PC-3 (cell line): Measurements from ENCODE around the gene PHACTR2. TPM values are rescaled to one million over a fixed set of nuclear protein-coding genes. Genes with fewer than 3 reads are reported as not detected.

Source experiments
- ATAC-seq: fragments of 200-7000 bp; cut with Tn5 transposase; 2 replicates; pipeline ENCODE4 v1.9.1; 2020; ENCODE audit warnings: mild to moderate bottlenecking, moderate library complexity
- BruUV-seq: library from RNA; stranded (reverse); fragments of 400-500 nt; replicated peaks from 2 replicates; lab custom pipeline; 2021; lab: Mats Ljungman, UMichigan
- CTCF ChIA-PET: fragments of 300-600 bp; sonication (Branson Sonifier 250); formaldehyde crosslinking; loops from one replicate; lab custom pipeline; 2022; ENCODE audit warnings: antibody characterized with exemption; lab: Charles Lee
- POLR2A ChIA-PET: fragments of 300-600 bp; sonication (Branson Sonifier 250); formaldehyde crosslinking; loops from one replicate; lab custom pipeline; 2022; ENCODE audit warnings: antibody characterized with exemption; ENCODE audit not compliant: unreplicated experiment; lab: Charles Lee
- DNase-seq: peaks from one replicate; pipeline ENCODE4 v3.0.0-alpha.2; 2015
- H2AFZ ChIP-seq: fragments of 300-600 bp; sonication (generic); 2 replicates; pipeline ENCODE4 v1.6.0; 2016; ENCODE audit warnings: antibody characterized with exemption, low read length
- H3F3A ChIP-seq: fragments of 300-600 bp; sonication (generic); one replicate; pipeline ENCODE4 v1.6.0; 2017; ENCODE audit warnings: antibody characterized with exemption, low read length, control low read depth, mild to moderate bottlenecking; ENCODE audit not compliant: unreplicated experiment
- H3K27ac ChIP-seq: fragments of 300-600 bp; sonication (generic); 2 replicates; pipeline ENCODE4 v1.5.1; 2016; ENCODE audit warnings: mild to moderate bottlenecking, low read length
- H3K27me3 ChIP-seq: fragments of 300-600 bp; sonication (generic); 2 replicates; pipeline ENCODE4 v1.6.1; 2016; ENCODE audit warnings: low read length, mixed read lengths
- H3K36me3 ChIP-seq: fragments of 300-600 bp; sonication (generic); 2 replicates; pipeline ENCODE4 v1.6.1; 2016; ENCODE audit warnings: low read depth, mixed run types, low read length, mixed read lengths
- H3K4me1 ChIP-seq: fragments of 300-600 bp; sonication (generic); 2 replicates; pipeline ENCODE4 v1.5.1; 2016; ENCODE audit warnings: low read length; ENCODE audit not compliant: insufficient read depth
- H3K4me2 ChIP-seq: fragments of 300-600 bp; sonication (generic); 2 replicates; pipeline ENCODE4 v1.6.0; 2016; ENCODE audit warnings: low read length
- H3K4me3 ChIP-seq: fragments of 300-600 bp; sonication (generic); 2 replicates; pipeline ENCODE4 v1.5.1; 2016; ENCODE audit warnings: mild to moderate bottlenecking, low read length, mixed read lengths
- H3K79me2 ChIP-seq: fragments of 300-600 bp; sonication (generic); 2 replicates; pipeline ENCODE4 v1.6.1; 2017; ENCODE audit warnings: low read length, mixed read lengths
- H3K9ac ChIP-seq: fragments of 300-600 bp; sonication (generic); 2 replicates; pipeline ENCODE4 v1.6.0; 2016; ENCODE audit warnings: mild to moderate bottlenecking, low read length
- H3K9me2 ChIP-seq: fragments of 300-600 bp; sonication (generic); replicated peaks from 2 replicates; pipeline ENCODE4 v1.6.1; 2016; ENCODE audit warnings: mixed run types, low read length, mixed read lengths
- H3K9me3 ChIP-seq: fragments of 300-600 bp; sonication (generic); 2 replicates; pipeline ENCODE4 v1.6.1; 2016; ENCODE audit warnings: low read length, mixed read lengths
- H4K20me1 ChIP-seq: fragments of 300-600 bp; sonication (generic); 2 replicates; pipeline ENCODE4 v1.6.1; 2016; ENCODE audit warnings: low read length, mixed read lengths
- EZH2 ChIP-seq: fragments of 300-600 bp; sonication (generic); IDR thresholded peaks from one replicate; pipeline ENCODE4 v1.6.1; 2017; ENCODE audit warnings: antibody characterized with exemption, mild to moderate bottlenecking, low read length; ENCODE audit not compliant: unreplicated experiment
- EZH2phosphoT487 ChIP-seq: fragments of 300-600 bp; sonication (generic); IDR thresholded peaks from 2 replicates; pipeline ENCODE4 v1.6.1; 2018; ENCODE audit warnings: mild to moderate bottlenecking, antibody characterized with exemption, low read length, borderline replicate concordance
- intact Hi-C: fragments of 100-400 bp; cut with micrococcal nuclease; formaldehyde crosslinking; loops from 2 replicates; pipeline ENCODE4 v1.9.0; 2023
- total RNA-seq: library from RNA; depleted of rRNA; stranded (reverse); fragments of >200 nt; gene quantifications from 2 replicates; pipeline ENCODE4 v1.2.3, GENCODE V29; 2014
- TF ChIP-seq, protein P1 (sequence below): fragments of 300-600 bp; sonication (generic); conservative IDR thresholded peaks from 2 replicates; pipeline ENCODE4 v1.5.1; 2017; ENCODE audit warnings: antibody characterized with exemption, low read depth, mild to moderate bottlenecking, low read length

PHACTR2 gene
- total RNA-seq, 1 experiment from 2014 or later: 19.4 TPM

- H3K27me3 ChIP-seq: no peaks in the 10 kb centered on the region
- H4K20me1 ChIP-seq: no peaks in the 10 kb centered on the region
- no peak overlapping the region for H3K9ac ChIP-seq
- no peak overlapping the region for H3K27ac ChIP-seq
- ChIA-PET POLR2A (no interaction called here), CTCF (no interaction called here)
- H3K4me1 ChIP-seq: no peaks in the 10 kb centered on the region
- H2AFZ ChIP-seq: no peak overlapping the region
- DNase-seq (no peak), ATAC-seq (no peak)
- no peaks in the 10 kb centered on the region for H3K79me2 ChIP-seq
- no peak for TF ChIP-seq EZH2
- TF ChIP-seq, protein P1, sequence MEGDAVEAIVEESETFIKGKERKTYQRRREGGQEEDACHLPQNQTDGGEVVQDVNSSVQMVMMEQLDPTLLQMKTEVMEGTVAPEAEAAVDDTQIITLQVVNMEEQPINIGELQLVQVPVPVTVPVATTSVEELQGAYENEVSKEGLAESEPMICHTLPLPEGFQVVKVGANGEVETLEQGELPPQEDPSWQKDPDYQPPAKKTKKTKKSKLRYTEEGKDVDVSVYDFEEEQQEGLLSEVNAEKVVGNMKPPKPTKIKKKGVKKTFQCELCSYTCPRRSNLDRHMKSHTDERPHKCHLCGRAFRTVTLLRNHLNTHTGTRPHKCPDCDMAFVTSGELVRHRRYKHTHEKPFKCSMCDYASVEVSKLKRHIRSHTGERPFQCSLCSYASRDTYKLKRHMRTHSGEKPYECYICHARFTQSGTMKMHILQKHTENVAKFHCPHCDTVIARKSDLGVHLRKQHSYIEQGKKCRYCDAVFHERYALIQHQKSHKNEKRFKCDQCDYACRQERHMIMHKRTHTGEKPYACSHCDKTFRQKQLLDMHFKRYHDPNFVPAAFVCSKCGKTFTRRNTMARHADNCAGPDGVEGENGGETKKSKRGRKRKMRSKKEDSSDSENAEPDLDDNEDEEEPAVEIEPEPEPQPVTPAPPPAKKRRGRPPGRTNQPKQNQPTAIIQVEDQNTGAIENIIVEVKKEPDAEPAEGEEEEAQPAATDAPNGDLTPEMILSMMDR: no peak
- TF ChIP-seq EZH2phosphoT487: no peak
- H3K9me3 ChIP-seq: no peaks in the 10 kb centered on the region
- no peaks in the 10 kb centered on the region for H3K9me2 ChIP-seq
- H3K4me2 ChIP-seq: no peak overlapping the region
- H3K36me3 ChIP-seq: no peaks in the 10 kb centered on the region
- BruUV-seq: no TSS peak
- intact Hi-C loops: no loop called here
- no peaks in the 10 kb centered on the region for H3F3A ChIP-seq
- no peak overlapping the region for H3K4me3 ChIP-seq
Observed at GRCh38 chr6:143752459-143752858, 74.7 kb downstream of the PHACTR2 start.

- Histone ChIP-seq H3K4me3 (no peak overlapping the region), H3K9me3 (no peaks in the 10 kb centered on the region), H3K9me2 (no peaks in the 10 kb centered on the region), H3K4me2 (no peak overlapping the region), H3K9ac (no peak overlapping the region), H3K27me3 (no peaks in the 10 kb centered on the region), H3F3A (no peaks in the 10 kb centered on the region), H3K27ac (no peak overlapping the region), H4K20me1 (no peaks in the 10 kb centered on the region), H2AFZ (no peak overlapping the region), H3K36me3 (no peaks in the 10 kb centered on the region), H3K4me1 (no peaks in the 10 kb centered on the region), H3K79me2 (no peaks in the 10 kb centered on the region)
- BruUV-seq: no TSS peak
- DNase-seq: no peak
- no peak for ATAC-seq
- intact Hi-C loops: no loop called here
- TF ChIP-seq, protein P1: no peak
- TF ChIP-seq EZH2: no peak
- ChIA-PET CTCF (no interaction called here), POLR2A (no interaction called here)
Observed at GRCh38 chr6:143753678-143754077, 75.9 kb downstream of the PHACTR2 start.

DNA sequence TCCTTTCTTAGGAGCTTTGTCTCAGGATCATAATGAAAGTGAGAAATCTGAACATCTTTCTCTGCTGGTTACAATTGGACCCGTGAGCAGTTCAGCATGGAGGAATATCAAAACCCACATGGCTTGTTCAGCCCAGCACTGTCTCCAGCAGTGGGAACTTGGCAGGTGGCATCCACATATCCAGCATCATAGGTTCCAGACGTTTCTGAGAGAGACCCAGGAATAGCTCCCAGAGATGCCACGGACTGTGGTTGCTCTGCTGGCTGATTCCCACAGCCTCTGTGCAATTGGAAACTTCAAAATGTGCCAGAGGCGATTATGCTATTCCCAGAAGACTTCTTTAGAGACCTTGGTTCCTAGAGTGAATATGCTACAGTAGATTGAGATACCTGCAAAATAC lies 76.4 kb downstream of the PHACTR2 start:
- no peak overlapping the region for H2AFZ ChIP-seq
- no peaks in the 10 kb centered on the region for H3K4me1 ChIP-seq
- no peaks in the 10 kb centered on the region for H3K36me3 ChIP-seq
- no peaks in the 10 kb centered on the region for H3K27me3 ChIP-seq
- ATAC-seq (no peak), DNase-seq (no peak)
- intact Hi-C loops: no loop called here
- H3K9me2 ChIP-seq: no peaks in the 10 kb centered on the region
- H3K9ac ChIP-seq: no peak overlapping the region
- no TSS peak for BruUV-seq
- no peak overlapping the region for H3K4me2 ChIP-seq
- CTCF ChIA-PET: no interaction called here
- H3K9me3 ChIP-seq: no peaks in the 10 kb centered on the region
- POLR2A ChIA-PET: no interaction called here
- H3F3A ChIP-seq: no peaks in the 10 kb centered on the region
- H3K27ac ChIP-seq: no peak overlapping the region
- no peak overlapping the region for H3K4me3 ChIP-seq
- H4K20me1 ChIP-seq: no peaks in the 10 kb centered on the region
- no peaks in the 10 kb centered on the region for H3K79me2 ChIP-seq
- no peak for TF ChIP-seq EZH2
